Activated B cell treated with CpG ODN at 0.5 μM for 24 hours (primary cell): ENCODE measurements around the gene CST11. TPM values are rescaled to one million over a fixed set of nuclear protein-coding genes. Genes with fewer than 3 reads are reported as not detected.

Source experiments
- ATAC-seq: fragments of 200-7000 bp; cut with Tn5 transposase; one replicate; pipeline ENCODE4 v1.10.0; 2021; ENCODE audit warnings: low read depth, mild to moderate bottlenecking, moderate library complexity
- CTCF ChIA-PET: fragments of 350-600 bp; sonication (Branson Sonifier 250); formaldehyde crosslinking; loops from one replicate; lab custom pipeline; 2021; ENCODE audit warnings: antibody characterized with exemption; lab: Charles Lee
- POLR2A ChIA-PET: fragments of 350-600 bp; sonication (Branson Sonifier 250); formaldehyde crosslinking; loops from one replicate; lab custom pipeline; 2021; ENCODE audit warnings: antibody characterized with exemption; lab: Charles Lee
- DNase-seq: peaks from one replicate; pipeline ENCODE4 v3.0.0; 2022
- H3K27ac Mint-ChIP-seq: one replicate; pipeline ENCODE4 v1.8.0; 2020; ENCODE audit warnings: mixed read lengths
- H3K27me3 Mint-ChIP-seq: one replicate; pipeline ENCODE4 v1.8.0; 2021; ENCODE audit warnings: mixed read lengths
- H3K36me3 Mint-ChIP-seq: one replicate; pipeline ENCODE4 v1.8.0; 2021; ENCODE audit warnings: low read depth, mixed read lengths
- H3K4me1 Mint-ChIP-seq: one replicate; pipeline ENCODE4 v1.8.0; 2021; ENCODE audit warnings: mixed read lengths
- H3K4me3 Mint-ChIP-seq: one replicate; pipeline ENCODE4 v1.8.0; 2020; ENCODE audit warnings: mild to moderate bottlenecking, mixed read lengths
- H3K9me3 Mint-ChIP-seq: one replicate; pipeline ENCODE4 v1.8.0; 2020; ENCODE audit warnings: mixed read lengths
- intact Hi-C: fragments of 100-400 bp; cut with micrococcal nuclease; formaldehyde crosslinking; loops from one replicate; pipeline ENCODE4 v1.15.1; 2024
- total RNA-seq: library from RNA; stranded (reverse); gene quantifications from 2 replicates; pipeline ENCODE4 v1.2.3, GENCODE V29; 2022
- TF ChIP-seq, protein P1 (sequence below): fragments of 200-600 bp; IDR thresholded peaks from one replicate; pipeline ENCODE4 v1.8.0; 2022; ENCODE audit warnings: antibody characterized with exemption, mild to moderate bottlenecking

CST11 gene
- total RNA-seq, 1 donor from 2014 or later = not detected

DNA sequence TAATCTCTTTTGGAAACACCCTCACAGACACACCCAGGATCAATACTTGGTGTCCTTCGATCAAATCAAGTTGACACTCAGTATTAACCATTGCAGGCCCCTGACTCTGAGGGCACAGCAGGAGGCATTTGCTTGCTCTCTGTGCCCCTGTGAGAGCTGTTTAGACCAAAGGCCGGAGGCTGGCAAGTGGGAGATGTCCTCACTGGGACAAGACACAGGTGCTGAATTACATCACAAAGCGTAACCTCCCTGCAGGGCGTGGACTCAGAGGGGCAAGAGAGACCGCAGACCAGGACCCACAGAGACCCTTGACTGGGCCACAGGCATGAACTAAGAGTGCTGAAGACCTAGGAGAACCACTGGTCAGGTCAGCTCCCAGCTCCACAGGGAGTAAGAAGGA lies 38.1 kb upstream of the CST11 start, which contains the start of gene CST8:
CST8 (plus strand) TSS at position 301 of the 400 bp plus-strand sequence. CDS start 551 bp downstream, outside the sequence.
- POLR2A ChIA-PET = no interaction called here
- no peak for ATAC-seq
- Mint-ChIP-seq H3K27ac (no peak within 1 kb of the TSS), H3K4me3 (no peak within 1 kb of the TSS), H3K27me3 (no peaks in the 10 kb centered on the region), H3K9me3 (peaks cover 1% of the 10 kb centered on the region), H3K4me1 (peaks cover 17% of the 10 kb centered on the region), H3K36me3 (no peaks in the 10 kb centered on the region)
- intact Hi-C loops = no loop called here
- DNase-seq = no peak
- CTCF ChIA-PET = no interaction called here
- TF ChIP-seq, protein P1, sequence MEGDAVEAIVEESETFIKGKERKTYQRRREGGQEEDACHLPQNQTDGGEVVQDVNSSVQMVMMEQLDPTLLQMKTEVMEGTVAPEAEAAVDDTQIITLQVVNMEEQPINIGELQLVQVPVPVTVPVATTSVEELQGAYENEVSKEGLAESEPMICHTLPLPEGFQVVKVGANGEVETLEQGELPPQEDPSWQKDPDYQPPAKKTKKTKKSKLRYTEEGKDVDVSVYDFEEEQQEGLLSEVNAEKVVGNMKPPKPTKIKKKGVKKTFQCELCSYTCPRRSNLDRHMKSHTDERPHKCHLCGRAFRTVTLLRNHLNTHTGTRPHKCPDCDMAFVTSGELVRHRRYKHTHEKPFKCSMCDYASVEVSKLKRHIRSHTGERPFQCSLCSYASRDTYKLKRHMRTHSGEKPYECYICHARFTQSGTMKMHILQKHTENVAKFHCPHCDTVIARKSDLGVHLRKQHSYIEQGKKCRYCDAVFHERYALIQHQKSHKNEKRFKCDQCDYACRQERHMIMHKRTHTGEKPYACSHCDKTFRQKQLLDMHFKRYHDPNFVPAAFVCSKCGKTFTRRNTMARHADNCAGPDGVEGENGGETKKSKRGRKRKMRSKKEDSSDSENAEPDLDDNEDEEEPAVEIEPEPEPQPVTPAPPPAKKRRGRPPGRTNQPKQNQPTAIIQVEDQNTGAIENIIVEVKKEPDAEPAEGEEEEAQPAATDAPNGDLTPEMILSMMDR = no peak

DNA sequence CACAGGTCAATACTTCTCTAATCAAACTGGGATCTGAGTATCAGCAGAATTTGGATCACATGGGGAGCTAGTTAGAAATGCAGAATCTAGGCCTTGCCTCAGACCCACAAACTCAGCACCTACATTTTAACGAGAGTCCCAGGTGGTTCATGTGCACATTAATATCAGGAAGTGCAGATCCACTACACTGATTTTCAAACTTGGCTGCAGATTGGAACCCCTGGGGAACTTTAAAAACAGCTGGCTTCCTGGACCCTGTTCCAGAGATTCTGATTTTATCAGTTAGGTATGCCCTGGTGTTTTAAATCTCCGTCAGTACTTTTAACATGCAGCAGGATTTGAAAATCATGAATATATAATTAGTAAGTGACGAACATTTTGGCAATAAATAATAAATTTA lies 36.3 kb upstream of the CST11 start:
- TF ChIP-seq, protein P1 = no peak
- Mint-ChIP-seq H3K4me1 (peaks cover 23% of the 10 kb centered on the region), H3K4me3 (no peak overlapping the region), H3K9me3 (peaks cover 2% of the 10 kb centered on the region), H3K27me3 (no peaks in the 10 kb centered on the region), H3K36me3 (no peaks in the 10 kb centered on the region), H3K27ac (no peak overlapping the region)
- ATAC-seq = no peak
- ChIA-PET POLR2A (no interaction called here), CTCF (no interaction called here)
- intact Hi-C loops = no loop called here
- DNase-seq = no peak

DNA sequence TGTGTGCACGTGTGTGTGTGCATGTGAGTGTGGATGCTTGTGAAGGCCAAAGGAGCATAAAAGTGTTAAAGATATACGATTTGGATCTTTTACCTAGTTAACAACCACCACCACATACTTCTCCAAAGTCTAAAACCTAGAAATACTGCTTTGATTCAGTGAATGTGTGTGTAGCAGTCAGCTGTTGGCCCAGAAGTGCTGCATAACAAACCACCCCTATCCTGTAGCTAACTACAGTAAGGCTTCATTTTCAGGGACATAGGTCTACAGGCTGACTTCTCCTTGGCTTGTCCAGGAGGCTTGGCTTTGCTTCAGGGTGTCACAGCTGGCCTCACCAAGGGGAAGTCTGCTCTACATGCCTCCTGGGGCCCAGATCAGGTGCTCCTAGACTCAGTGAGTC lies 35.8 kb upstream of the CST11 start:
- Mint-ChIP-seq H3K27ac (no peak overlapping the region), H3K27me3 (no peaks in the 10 kb centered on the region), H3K4me1 (peaks cover 24% of the 10 kb centered on the region), H3K4me3 (no peak overlapping the region), H3K36me3 (no peaks in the 10 kb centered on the region), H3K9me3 (peaks cover 2% of the 10 kb centered on the region)
- intact Hi-C loops = no loop called here
- TF ChIP-seq, protein P1 = no peak
- CTCF ChIA-PET = no interaction called here
- DNase-seq = no peak
- POLR2A ChIA-PET = no interaction called here
- no peak for ATAC-seq

DNA sequence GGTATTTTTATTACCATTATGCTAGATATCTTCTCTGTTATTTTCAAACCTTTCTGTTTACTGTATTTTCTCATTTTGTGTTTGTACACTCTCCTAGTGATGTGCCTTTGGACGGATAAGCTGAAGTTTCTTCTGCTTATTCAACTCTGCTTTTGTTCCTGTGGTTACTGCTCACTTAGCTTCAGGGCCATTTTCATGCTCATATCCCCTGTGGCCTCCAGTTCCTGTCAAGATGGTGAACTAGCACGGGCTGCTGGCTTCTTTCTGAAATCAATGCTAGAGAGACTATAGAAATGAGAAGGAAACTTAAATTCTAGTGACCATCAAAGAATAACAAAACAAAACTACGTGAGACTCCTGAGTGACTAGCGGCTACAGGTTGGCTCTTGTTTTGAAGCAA lies 31.4 kb upstream of the CST11 start:
- Mint-ChIP-seq H3K9me3 (peaks cover 2% of the 10 kb centered on the region), H3K27ac (no peak overlapping the region), H3K4me3 (no peak overlapping the region), H3K36me3 (no peaks in the 10 kb centered on the region), H3K4me1 (peaks cover 12% of the 10 kb centered on the region), H3K27me3 (no peaks in the 10 kb centered on the region)
- ChIA-PET CTCF (no interaction called here), POLR2A (no interaction called here)
- TF ChIP-seq, protein P1 = no peak
- intact Hi-C loops = no loop called here
- ATAC-seq (no peak), DNase-seq (no peak)

DNA sequence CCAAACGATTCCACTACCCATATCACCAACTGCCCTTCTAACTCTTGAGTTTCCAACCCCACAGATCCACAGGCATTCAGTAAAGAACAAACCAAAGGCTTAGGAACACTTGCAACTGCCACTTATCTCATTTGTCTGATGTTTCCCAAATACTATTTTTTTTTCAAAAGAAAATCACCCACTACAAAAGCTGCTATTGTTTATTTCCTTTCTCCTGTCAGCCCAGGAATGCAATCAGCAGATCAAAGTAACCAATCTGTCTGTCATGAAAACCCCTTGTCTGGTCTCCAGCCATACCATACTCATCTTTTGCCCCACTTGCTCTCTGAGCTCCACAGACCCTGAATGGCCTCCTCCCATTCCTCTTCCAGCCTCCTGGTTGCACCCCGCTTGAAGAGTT lies 29.5 kb upstream of the CST11 start:
- TF ChIP-seq, protein P1 = no peak
- POLR2A ChIA-PET = no interaction called here
- intact Hi-C loops = no loop called here
- H3K27ac Mint-ChIP-seq = no peak overlapping the region
- peaks cover 2% of the 10 kb centered on the region for H3K9me3 Mint-ChIP-seq
- no peaks in the 10 kb centered on the region for H3K27me3 Mint-ChIP-seq
- H3K4me3 Mint-ChIP-seq = no peak overlapping the region
- DNase-seq = no peak
- no peak for ATAC-seq
- no peaks in the 10 kb centered on the region for H3K36me3 Mint-ChIP-seq
- CTCF ChIA-PET = no interaction called here
- peaks cover 7% of the 10 kb centered on the region for H3K4me1 Mint-ChIP-seq
